GM12864 (cell line): ENCODE results near the gene MKKS.

Source experiments
- DNase-seq: peaks from one replicate; pipeline ENCODE4 v3.0.0-alpha.2; 2011; ENCODE audit warnings: low read depth
- H3K4me3 ChIP-seq: 2 replicates; pipeline ENCODE4 v1.5.1; 2011; ENCODE audit warnings: mild to moderate bottlenecking, low read depth, low read length, control low read depth
- CTCF ChIP-seq: IDR thresholded peaks from 2 replicates; pipeline ENCODE4 v1.5.1; 2011; ENCODE audit warnings: low read depth, mild to moderate bottlenecking, moderate library complexity, low read length, control low read depth, inconsistent platforms; ENCODE audit errors: missing control alignments

The MKKS gene

GRCh38 chr20:10370091-10370887 lies 63.7 kb downstream of the MKKS start:
- TF ChIP-seq CTCF: no peak

GRCh38 chr20:10369723-10370090 lies 64.3 kb downstream of the MKKS start:
- no peak for DNase-seq
- no peak overlapping the region for H3K4me3 ChIP-seq
- TF ChIP-seq CTCF: no peak

More at GRCh38 chr20:10370091-10370887, 63.7 kb downstream of the MKKS start:
- DNase-seq: no peak
- H3K4me3 ChIP-seq: no peak overlapping the region

GRCh38 chr20:10368702-10369041 lies 65.3 kb downstream of the MKKS start:
- no peak overlapping the region for H3K4me3 ChIP-seq
- no peak for DNase-seq
- no peak for TF ChIP-seq CTCF

GRCh38 chr20:10367943-10368701 lies 65.9 kb downstream of the MKKS start:
- no peak for TF ChIP-seq CTCF
- no peak for DNase-seq
- H3K4me3 ChIP-seq: no peak overlapping the region

GRCh38 chr20:10367693-10367942 lies 66.4 kb downstream of the MKKS start:
- DNase-seq: no peak
- no peak overlapping the region for H3K4me3 ChIP-seq
- TF ChIP-seq CTCF: no peak

- no peak for TF ChIP-seq CTCF
- H3K4me3 ChIP-seq: no peak overlapping the region
- DNase-seq: no peak
These were observed 66.9 kb downstream of the MKKS start for GRCh38 chr20:10366898-10367692.
